H1 (cell line): ENCODE results near the gene CXADR. TPM values are rescaled to one million over a fixed set of nuclear protein-coding genes. Genes with fewer than 3 reads are reported as not detected.

Source experiments
- CHD1 ChIP-seq: IDR thresholded peaks from 2 replicates; pipeline ENCODE4 v1.6.1; 2012; ENCODE audit warnings: low read depth, low read length, improper control_type of control experiment
- FOSL1 ChIP-seq: IDR thresholded peaks from 2 replicates; pipeline ENCODE4 v1.6.1; 2011; ENCODE audit warnings: mild to moderate bottlenecking, low read depth, low read length, moderate library complexity; ENCODE audit not compliant: insufficient read depth
- HDAC2 ChIP-seq, 2 experiments: fragments of 300-600 bp in 1 of 2; sonication (generic) in 1 of 2; IDR thresholded peaks; 2 replicates each; pipeline ENCODE4 v1.6.1; 2011 to 2012; ENCODE audit warnings: low read depth in 2 of 2, low read length in 2 of 2, mild to moderate bottlenecking in 2 of 2, moderate library complexity in 2 of 2, borderline replicate concordance in 1 of 2, inconsistent platforms in 1 of 2
- KDM5A ChIP-seq: fragments of 200-600 bp; IDR thresholded peaks from 2 replicates; pipeline ENCODE4 v1.7.1; 2012; ENCODE audit warnings: mild to moderate bottlenecking, low read length, inconsistent platforms, mixed read lengths
- SP2 ChIP-seq: IDR thresholded peaks from 2 replicates; pipeline ENCODE4 v1.6.1; 2012; ENCODE audit warnings: mild to moderate bottlenecking, low read length, inconsistent platforms
- TAF7 ChIP-seq: optimal IDR thresholded peaks from 2 replicates; pipeline ENCODE3; 2011; ENCODE audit warnings: low read depth, mild to moderate bottlenecking, inconsistent platforms, low read length, moderate library complexity, borderline replicate concordance
- polyA plus RNA-seq, 7 experiments: library from polyadenylated mRNA; depleted of rRNA in 3 of 7; stranded (reverse) in 5 of 7; unstranded in 2 of 7; fragments of >200 nt in 5 of 7; fragments of 200-250 nt in 2 of 7; gene quantifications; 1 replicate in 5 of 7; 2 replicates in 1 of 7; 4 replicates in 1 of 7; pipeline versions ENCODE4 v1.2.1 to v1.2.3, GENCODE V29; 2011 to 2013; ENCODE audit warnings: missing spikeins in 2 of 7, mixed read lengths in 2 of 7
- total RNA-seq: library from RNA; stranded (reverse); fragmentation: NEBNext Ultra II Directional; extraction: Animal tissue kit (Norgen Biotek cat#: 25700); gene quantifications from 2 replicates; pipeline ENCODE4 v1.2.1, GENCODE V29; 2021
- TF ChIP-seq, protein P1 (sequence below): IDR thresholded peaks from 2 replicates; pipeline ENCODE4 v1.6.1; 2011; ENCODE audit warnings: low read depth, mild to moderate bottlenecking, low read length; ENCODE audit not compliant: insufficient read depth

The CXADR gene
- total and polyA plus RNA-seq, 2 of the 8 experiments (the other 6 are each of a cell fraction or from before 2014, with no cell fraction given) = 45.6 to 145 TPM

DNA sequence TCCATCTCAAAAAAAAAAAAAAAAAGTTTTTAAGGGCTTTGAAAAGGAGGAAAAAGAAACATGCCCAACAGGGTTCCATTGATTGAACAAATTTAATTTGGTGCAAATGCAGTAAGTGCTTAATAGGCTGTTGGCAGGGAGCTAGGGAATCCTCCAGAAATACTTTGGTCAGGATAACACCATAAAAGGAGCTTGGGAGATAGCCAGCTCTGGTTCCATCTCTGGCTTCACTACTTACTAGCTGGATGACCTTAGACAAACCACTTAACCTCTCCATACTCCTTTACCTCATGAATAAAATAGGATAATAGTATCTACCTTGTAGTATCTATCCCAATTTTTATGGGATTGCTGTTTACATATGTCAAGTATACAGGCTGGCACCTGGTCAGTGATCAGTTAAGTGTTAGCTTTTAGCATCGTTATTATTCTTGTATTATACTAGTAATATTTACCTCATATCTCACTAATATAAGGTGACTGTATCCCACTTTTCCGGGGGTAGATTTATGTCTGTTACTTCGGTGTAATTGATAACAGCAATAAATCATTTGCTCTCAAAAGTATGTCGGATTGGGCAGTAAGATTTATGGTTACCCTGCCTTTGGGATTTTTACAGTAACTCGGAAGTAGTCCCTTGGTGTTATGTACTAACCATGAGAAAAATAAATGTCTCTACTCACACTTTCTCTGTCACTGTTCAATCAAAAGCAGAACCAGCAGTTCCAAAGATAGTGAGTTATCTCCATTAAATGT lies 63.4 kb downstream of the CXADR start (continued):
- TF ChIP-seq, protein P1, sequence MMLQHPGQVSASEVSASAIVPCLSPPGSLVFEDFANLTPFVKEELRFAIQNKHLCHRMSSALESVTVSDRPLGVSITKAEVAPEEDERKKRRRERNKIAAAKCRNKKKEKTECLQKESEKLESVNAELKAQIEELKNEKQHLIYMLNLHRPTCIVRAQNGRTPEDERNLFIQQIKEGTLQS = no peak
- TF ChIP-seq TAF7 (no peak), SP2 (no peak), CHD1 (no peak), FOSL1 (no peak), KDM5A (no peak), HDAC2 (IDR thresholded peaks at IDR 0.05; ENCODE audit: borderline replicate concordance in 1 of 2, low read depth in 2 of 2, low read length in 2 of 2) (no peak)
